Measurements from ENCODE around the gene SPAG9. TPM values are rescaled to one million over a fixed set of nuclear protein-coding genes. Genes with fewer than 3 reads are reported as not detected.

SPAG9 gene
- total and polyA plus RNA-seq, 7 donors = 21.6 to 79.9 (median 74.3) TPM

DNA sequence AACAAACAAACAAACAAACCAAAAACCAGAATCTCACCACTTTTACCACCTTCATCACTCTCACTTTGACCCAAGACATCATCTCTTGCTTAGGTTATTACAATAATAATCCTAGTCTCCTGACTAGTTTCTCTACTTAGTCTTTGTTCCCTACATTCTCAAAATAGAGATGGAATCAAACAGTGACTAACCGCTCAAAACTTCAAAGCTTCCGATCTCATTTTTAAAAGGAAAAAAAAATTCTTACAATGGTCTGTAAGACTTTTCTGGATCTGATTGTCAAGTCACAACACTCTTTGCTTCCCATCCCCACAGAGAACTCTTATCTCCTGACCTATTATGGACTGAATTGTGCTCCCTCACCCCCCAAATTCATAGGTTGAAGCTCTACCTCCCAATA, 60.9 kb downstream of the SPAG9 start:
- DNase-seq = no peak
- no peaks in the 10 kb centered on the region for H3K36me3 ChIP-seq
- no peak overlapping the region for H3K27ac ChIP-seq
- WGBS, 2 donors = 92 to 95% methylated on average over 2 of the region's 2 CpGs
- peaks cover 0 to 31% (median 22%) of the 10 kb centered on the region in 4 donors for H3K4me1 ChIP-seq
- TF ChIP-seq POLR2A (IDR thresholded peaks at IDR 0.05) (no peak), POLR2AphosphoS5 (IDR thresholded peaks at IDR 0.05) (no peak), EP300 (IDR thresholded peaks at IDR 0.05) (no peak)
- TF ChIP-seq, protein P1, sequence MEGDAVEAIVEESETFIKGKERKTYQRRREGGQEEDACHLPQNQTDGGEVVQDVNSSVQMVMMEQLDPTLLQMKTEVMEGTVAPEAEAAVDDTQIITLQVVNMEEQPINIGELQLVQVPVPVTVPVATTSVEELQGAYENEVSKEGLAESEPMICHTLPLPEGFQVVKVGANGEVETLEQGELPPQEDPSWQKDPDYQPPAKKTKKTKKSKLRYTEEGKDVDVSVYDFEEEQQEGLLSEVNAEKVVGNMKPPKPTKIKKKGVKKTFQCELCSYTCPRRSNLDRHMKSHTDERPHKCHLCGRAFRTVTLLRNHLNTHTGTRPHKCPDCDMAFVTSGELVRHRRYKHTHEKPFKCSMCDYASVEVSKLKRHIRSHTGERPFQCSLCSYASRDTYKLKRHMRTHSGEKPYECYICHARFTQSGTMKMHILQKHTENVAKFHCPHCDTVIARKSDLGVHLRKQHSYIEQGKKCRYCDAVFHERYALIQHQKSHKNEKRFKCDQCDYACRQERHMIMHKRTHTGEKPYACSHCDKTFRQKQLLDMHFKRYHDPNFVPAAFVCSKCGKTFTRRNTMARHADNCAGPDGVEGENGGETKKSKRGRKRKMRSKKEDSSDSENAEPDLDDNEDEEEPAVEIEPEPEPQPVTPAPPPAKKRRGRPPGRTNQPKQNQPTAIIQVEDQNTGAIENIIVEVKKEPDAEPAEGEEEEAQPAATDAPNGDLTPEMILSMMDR (IDR thresholded peaks at IDR 0.05) = no peak
- H3K27me3 ChIP-seq = no peaks in the 10 kb centered on the region
- H3K4me3 ChIP-seq = no peak overlapping the region
- no peaks in the 10 kb centered on the region for H3K9me3 ChIP-seq
- intact Hi-C loops (cut with DNase I) = loop anchor here (5.0 kb wide), 1 partner anchor 93 kb away; the partner anchor contains the start of gene NME1

GRCh38 chr17:51057534-51057933, 63.1 kb downstream of the SPAG9 start:
- WGBS, 2 donors = 71 to 82% methylated on average over 3 of the region's 3 CpGs
- H3K9me3 ChIP-seq = no peaks in the 10 kb centered on the region
- peak overlapping the region; percentile 56 to 74 (median 64) for H3K27ac ChIP-seq
- H3K4me3 ChIP-seq = no peak overlapping the region
- intact Hi-C loops (cut with DNase I) = loop anchor here (5.0 kb wide), 1 partner anchor 95 kb away; the partner anchor contains the start of gene NME1
- H3K36me3 ChIP-seq = no peaks in the 10 kb centered on the region
- no peak for DNase-seq
- TF ChIP-seq, protein P1 (IDR thresholded peaks at IDR 0.05) = no peak
- TF ChIP-seq EP300 (IDR thresholded peaks at IDR 0.05) = no peak
- TF ChIP-seq POLR2A (IDR thresholded peaks at IDR 0.05) = no peak
- peaks cover 0 to 31% (median 22%) of the 10 kb centered on the region in 4 donors for H3K4me1 ChIP-seq
- no peaks in the 10 kb centered on the region for H3K27me3 ChIP-seq

DNA sequence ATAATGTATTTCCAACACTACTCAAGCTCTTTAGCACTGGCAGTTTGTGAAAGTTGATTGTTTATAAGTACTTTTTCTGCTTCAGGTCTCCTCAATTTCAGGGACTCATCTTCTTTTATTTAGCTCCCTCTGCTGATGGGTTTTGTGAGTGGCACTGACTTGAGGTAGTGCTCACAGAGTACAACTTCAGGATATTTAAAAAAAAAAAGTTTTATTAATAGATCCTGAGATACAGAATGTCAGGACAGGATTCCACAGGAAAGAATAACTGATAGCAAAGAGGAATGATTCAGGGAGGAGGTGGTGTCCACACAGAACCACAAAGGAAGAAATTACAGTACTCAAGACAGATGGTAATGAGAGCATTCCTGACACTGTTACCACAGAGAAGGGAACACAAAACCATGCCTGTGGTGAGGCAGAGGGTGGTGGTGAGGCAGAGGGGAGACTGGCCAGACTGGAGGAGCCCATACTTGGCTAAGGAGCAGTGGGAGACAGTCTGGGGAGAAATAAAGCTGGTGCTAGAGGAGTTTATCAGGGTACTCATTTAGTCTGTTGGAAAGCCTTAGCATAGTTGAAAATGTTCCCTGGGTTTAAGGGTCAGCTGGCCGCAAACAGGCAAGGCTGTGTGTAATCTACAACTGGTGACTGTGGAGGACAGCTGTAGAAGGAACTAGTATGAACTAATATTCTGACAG, 63.7 kb downstream of the SPAG9 start:
- TF ChIP-seq, protein P1 (IDR thresholded peaks at IDR 0.05) = peak; percentile 33 to 53 (median 36)
- TF ChIP-seq EP300 (IDR thresholded peaks at IDR 0.05) (no peak), POLR2A (IDR thresholded peaks at IDR 0.05) (no peak), POLR2AphosphoS5 (IDR thresholded peaks at IDR 0.05) (no peak)
- DNase-seq = no peak
- intact Hi-C loops (cut with DNase I) = loop anchor here (5.0 kb wide), 1 partner anchor 95 kb away; the partner anchor contains the start of gene NME1

DNA sequence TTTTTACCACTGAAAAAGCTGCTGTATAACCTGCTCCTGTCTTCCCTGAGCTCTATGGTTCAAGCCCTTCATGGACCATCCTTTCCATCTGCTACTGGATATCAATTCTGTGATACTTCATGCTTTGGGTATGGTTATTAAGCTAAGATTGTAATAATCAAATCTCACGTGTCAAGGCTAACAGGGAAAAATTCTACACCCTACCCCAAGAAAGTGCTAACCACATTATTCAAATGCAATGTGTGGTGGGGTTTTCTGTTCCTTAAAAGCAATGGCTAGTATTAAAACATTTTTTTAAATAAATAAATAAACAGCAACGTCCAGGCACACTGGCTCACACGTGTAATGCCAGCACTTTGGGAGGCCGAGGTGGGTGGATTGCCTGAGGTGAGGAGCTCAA, 65.9 kb downstream of the SPAG9 start:
- peaks cover 0 to 31% (median 19%) of the 10 kb centered on the region in 4 donors for H3K4me1 ChIP-seq
- DNase-seq = no peak
- H3K27ac ChIP-seq = no peak overlapping the region
- H3K36me3 ChIP-seq = no peaks in the 10 kb centered on the region
- H3K9me3 ChIP-seq = no peaks in the 10 kb centered on the region
- whole genome bisulfite sequencing, 2 donors = 90 to 93% methylated on average over 4 of the region's 4 CpGs
- TF ChIP-seq EP300 (IDR thresholded peaks at IDR 0.05) (no peak), POLR2AphosphoS5 (IDR thresholded peaks at IDR 0.05) (no peak), POLR2A (IDR thresholded peaks at IDR 0.05) (no peak)
- TF ChIP-seq, protein P1 (IDR thresholded peaks at IDR 0.05) = no peak
- H3K27me3 ChIP-seq = no peaks in the 10 kb centered on the region
- no peak overlapping the region for H3K4me3 ChIP-seq
- intact Hi-C loops (cut with DNase I) = loop anchor here (5.0 kb wide), 1 partner anchor 98 kb away; the partner anchor contains the start of gene NME1

More for the DNA sequence above, 63.7 kb downstream of the SPAG9 start:
- H3K36me3 ChIP-seq = no peaks in the 10 kb centered on the region
- no peak overlapping the region for H3K4me3 ChIP-seq
- 29 to 60% methylated on average over 1 of the region's 1 CpG for WGBS, 2 donors
- no peaks in the 10 kb centered on the region for H3K9me3 ChIP-seq
- no peaks in the 10 kb centered on the region for H3K27me3 ChIP-seq
- peaks cover 0 to 31% (median 22%) of the 10 kb centered on the region in 4 donors for H3K4me1 ChIP-seq
- H3K27ac ChIP-seq = peak overlapping the region; percentile 56 to 74 (median 64)

All from sigmoid colon (tissue), 7 donors.